Measurements from ENCODE around the gene PCMT1. TPM values are rescaled to one million over a fixed set of nuclear protein-coding genes. Genes with fewer than 3 reads are reported as not detected.

Gene PCMT1
- total RNA-seq (2012; rRNA removed), result 109 and 159 TPM in 2 replicates
- 100 and 101 TPM in 2 replicates for polyA plus RNA-seq (2012; rRNA removed)
- 34.7 and 84.2 TPM in 2 replicates for polyA plus RNA-seq (2012; cell fraction: cytosol; rRNA removed)
- polyA plus RNA-seq (2012; cell fraction: nucleus; rRNA removed; ENCODE audit: low replicate concordance), result 19.8 and 52.8 TPM in 2 replicates
- Bru-seq, nascent RNA, result percentile 73 among the genes with signal in this experiment
- percentile 87 among the genes with signal in this experiment for BruChase-seq, experiment 1, labeled RNA remaining after a 6-hour chase
- BruChase-seq, experiment 2, labeled RNA remaining after a 2-hour chase, result percentile 75 among the genes with signal in this experiment
- long read RNA-seq, transcript PCMT1-201 (7 exons, 1,293 nt), result minor isoform, 18 of 99 reads
- long read RNA-seq, transcript PCMT1-203 (8 exons, 1,938 nt), result minor isoform, 32 of 99 reads
- long read RNA-seq, transcript PCMT1-205 (8 exons, 1,984 nt), result major isoform, 38 of 99 reads
- long read RNA-seq, partial matches to known transcripts, result 1 of 99 reads
- long read RNA-seq, other reads (novel, unspliced or antisense), result 10 of 99 reads

DNA sequence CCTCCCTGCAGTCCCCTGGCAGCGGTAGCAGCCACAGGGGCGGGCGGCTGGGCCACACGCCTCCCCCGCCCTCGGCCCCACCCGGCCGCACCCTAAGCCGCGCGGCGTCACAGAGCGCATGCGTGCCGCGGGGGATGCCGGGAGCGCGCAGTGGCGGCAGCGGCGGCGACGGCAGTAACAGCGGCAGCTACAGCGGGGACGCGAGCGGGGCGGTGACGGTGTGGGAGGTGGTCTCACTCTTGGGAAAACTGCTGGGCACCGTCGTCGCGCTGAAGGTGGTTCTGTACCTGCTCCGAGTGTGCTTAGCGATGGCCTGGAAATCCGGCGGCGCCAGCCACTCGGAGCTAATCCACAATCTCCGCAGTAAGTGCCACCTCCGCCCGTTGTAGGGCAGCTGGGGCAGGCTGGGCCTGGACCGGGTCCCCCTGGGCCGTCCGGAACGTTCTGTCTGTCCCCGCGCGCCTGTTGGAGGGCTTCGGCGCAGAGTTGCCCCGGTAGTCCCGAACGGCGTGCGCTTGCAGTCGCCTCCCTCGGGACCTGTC is at the start of gene PCMT1:
TSS of gene PCMT1 (plus strand) at position 148 of the 542 bp plus-strand sequence. CDS start at position 309, 161 bp downstream.
- H3K23ac ChIP-seq (ENCODE audit: low read depth, low read length), result peak within 1 kb of the TSS; percentile 83
- no peak for TF ChIP-seq BHLHE40 (IDR thresholded peaks at IDR 0.05; ENCODE audit: low read depth, low read length)
- peak; percentile 56 for TF ChIP-seq POLR2A (IDR thresholded peaks at IDR 0.05; ENCODE audit: low read depth, low read length)
- TF ChIP-seq, protein P1, sequence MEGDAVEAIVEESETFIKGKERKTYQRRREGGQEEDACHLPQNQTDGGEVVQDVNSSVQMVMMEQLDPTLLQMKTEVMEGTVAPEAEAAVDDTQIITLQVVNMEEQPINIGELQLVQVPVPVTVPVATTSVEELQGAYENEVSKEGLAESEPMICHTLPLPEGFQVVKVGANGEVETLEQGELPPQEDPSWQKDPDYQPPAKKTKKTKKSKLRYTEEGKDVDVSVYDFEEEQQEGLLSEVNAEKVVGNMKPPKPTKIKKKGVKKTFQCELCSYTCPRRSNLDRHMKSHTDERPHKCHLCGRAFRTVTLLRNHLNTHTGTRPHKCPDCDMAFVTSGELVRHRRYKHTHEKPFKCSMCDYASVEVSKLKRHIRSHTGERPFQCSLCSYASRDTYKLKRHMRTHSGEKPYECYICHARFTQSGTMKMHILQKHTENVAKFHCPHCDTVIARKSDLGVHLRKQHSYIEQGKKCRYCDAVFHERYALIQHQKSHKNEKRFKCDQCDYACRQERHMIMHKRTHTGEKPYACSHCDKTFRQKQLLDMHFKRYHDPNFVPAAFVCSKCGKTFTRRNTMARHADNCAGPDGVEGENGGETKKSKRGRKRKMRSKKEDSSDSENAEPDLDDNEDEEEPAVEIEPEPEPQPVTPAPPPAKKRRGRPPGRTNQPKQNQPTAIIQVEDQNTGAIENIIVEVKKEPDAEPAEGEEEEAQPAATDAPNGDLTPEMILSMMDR (conservative IDR thresholded peaks at IDR 0.05; ENCODE audit: low read depth, low read length), result no peak
- TF ChIP-seq RAD21 (IDR thresholded peaks at IDR 0.05; ENCODE audit: low read length), result no peak
- no peak for TF ChIP-seq MAZ (IDR thresholded peaks at IDR 0.05; ENCODE audit: borderline replicate concordance, low read depth, low read length)
- H4K5ac ChIP-seq (ENCODE audit: low read depth, low read length), result peak within 1 kb of the TSS; percentile 95
- no peaks in the 10 kb centered on the region for H3K36me3 ChIP-seq (ENCODE audit: control insufficient read depth, insufficient read depth, low read length)
- dilution Hi-C loops (cut with HindIII; ENCODE audit: low sequenced_read_pairs, unreplicated experiment), result no loop called here
- peak within 1 kb of the TSS; percentile 39 for H3K56ac ChIP-seq (ENCODE audit: extremely low read depth, insufficient read depth, low read length)
- peaks cover 10 to 34% of the 10 kb centered on the region in 2 experiments; a peak in 3 of 4 replicates for H3K79me1 ChIP-seq (ENCODE audit: low read depth in 1 of 2, low read length in 2 of 2)
- CTCF ChIA-PET, result no interaction called here
- H2AK9ac ChIP-seq (replicated peaks; ENCODE audit: low read depth, low read length, poor library complexity), result peak within 1 kb of the TSS; percentile 74
- H4K8ac ChIP-seq (ENCODE audit: low read depth in 2 of 2, low read length in 2 of 2), result peak within 1 kb of the TSS; percentile 51 to 93
- no peak within 1 kb of the TSS for H2BK15ac ChIP-seq (ENCODE audit: low read depth, low read length)
- DNase-seq (peak; percentile 87), ATAC-seq (ENCODE audit: low read depth) (peak; percentile 90)
- intact Hi-C loops (cut with micrococcal nuclease), result no loop called here
- POLR2A ChIA-PET (ENCODE audit: unreplicated experiment), result no interaction called here
- H2AFZ ChIP-seq (replicated peaks; ENCODE audit: low read length, poor library complexity), result peak within 1 kb of the TSS; percentile 94
- peaks cover 17% of the 10 kb centered on the region for H4K20me1 ChIP-seq (ENCODE audit: insufficient read depth, low read length)
- H3K27me3 ChIP-seq (ENCODE audit: control insufficient read depth, insufficient read depth, low read length), result no peaks in the 10 kb centered on the region
- H3K9me3 ChIP-seq (ENCODE audit: control insufficient read depth, insufficient read depth, low read length), result no peaks in the 10 kb centered on the region
- 0 out of 2 replicates have a peak, but pooled peaks cover 2% of the 10 kb centered on the region for H3K9me1 ChIP-seq (ENCODE audit: insufficient read depth, low read length)
- H3K4me3 ChIP-seq (ENCODE audit: insufficient read depth, low read depth, low read length), result peak within 1 kb of the TSS; percentile 93
- H3K27ac ChIP-seq (ENCODE audit: insufficient read depth, low read length), result peak within 1 kb of the TSS; percentile 91
- H2BK120ac ChIP-seq (ENCODE audit: low read depth, low read length), result peak within 1 kb of the TSS; percentile 71
- H2AK5ac ChIP-seq (ENCODE audit: low read depth, low read length), result peak within 1 kb of the TSS; percentile 74
- H3K4ac ChIP-seq (ENCODE audit: low read depth, low read length), result peak within 1 kb of the TSS; percentile 83
- in situ Hi-C loops (cut with MboI; ENCODE audit: low sequenced_read_pairs), result no loop called here
- H2BK5ac ChIP-seq (ENCODE audit: low read depth, low read length, poor library complexity, severe bottlenecking), result peak within 1 kb of the TSS; percentile 94
- H3K18ac ChIP-seq (ENCODE audit: low read depth, low read length), result peak within 1 kb of the TSS; percentile 66; the same call in 1 of the 2 replicates
- no peak within 1 kb of the TSS for H2BK20ac ChIP-seq (ENCODE audit: low read depth, low read length)
- no peaks in the 10 kb centered on the region for H3K4me1 ChIP-seq (ENCODE audit: control insufficient read depth, insufficient read depth, low read length)
- peak within 1 kb of the TSS; percentile 86 for H3K14ac ChIP-seq (replicated peaks; ENCODE audit: low read depth, low read length)
- H3K9ac ChIP-seq (ENCODE audit: low read depth, low read length), result peak within 1 kb of the TSS; percentile 94
- 2% methylated on average over 15 of the region's 60 CpGs; no CpG with 5 or more reads in 1 of the 2 experiments for WGBS, 2 experiments (ENCODE audit: extremely low coverage in 2 of 2, insufficient read length in 1 of 2)
- BruUV-seq (replicated peaks), result no TSS peak
- H4K91ac ChIP-seq (ENCODE audit: insufficient read depth, low read depth, low read length), result peak within 1 kb of the TSS; percentile 69
- peak within 1 kb of the TSS; percentile 80 for H3K4me2 ChIP-seq (ENCODE audit: low read depth, low read length)
